Measurements from ENCODE around the gene TBC1D22A.

TBC1D22A gene

GRCh38 chr22:46995501-46996360, 233.3 kb downstream of the TBC1D22A start:
- no peak for DNase-seq (ENCODE audit: low spot score)

- no peak for DNase-seq (ENCODE audit: low spot score)
These were observed 234.3 kb downstream of the TBC1D22A start for GRCh38 chr22:46996595-46997310.

- no peak for DNase-seq (ENCODE audit: low spot score)
These were observed 235.0 kb downstream of the TBC1D22A start for GRCh38 chr22:46997311-46997970.

- no peak for DNase-seq (ENCODE audit: low spot score)
These were observed 235.9 kb downstream of the TBC1D22A start for GRCh38 chr22:46998331-46998730.

- no peak for DNase-seq (ENCODE audit: low spot score)
These were observed 237.8 kb downstream of the TBC1D22A start for GRCh38 chr22:47000256-47000655.

GRCh38 chr22:47000888-47001287, 238.4 kb downstream of the TBC1D22A start:
- DNase-seq (ENCODE audit: low spot score): no peak

- DNase-seq (ENCODE audit: low spot score): no peak
These were observed 238.8 kb downstream of the TBC1D22A start for GRCh38 chr22:47001288-47001687.

GRCh38 chr22:47002692-47003091, 240.2 kb downstream of the TBC1D22A start:
- DNase-seq (ENCODE audit: low spot score): no peak

- DNase-seq (ENCODE audit: low spot score): no peak
These were observed 243.3 kb downstream of the TBC1D22A start for GRCh38 chr22:47005506-47006408.

GRCh38 chr22:47006433-47006832, 244.0 kb downstream of the TBC1D22A start:
- DNase-seq (ENCODE audit: low spot score): no peak

- DNase-seq (ENCODE audit: low spot score): no peak
These were observed 244.4 kb downstream of the TBC1D22A start for GRCh38 chr22:47006869-47007268.

- no peak for DNase-seq (ENCODE audit: low spot score)
These were observed 245.0 kb downstream of the TBC1D22A start for GRCh38 chr22:47007496-47007895.

- DNase-seq (ENCODE audit: low spot score): no peak
These were observed 245.9 kb downstream of the TBC1D22A start for GRCh38 chr22:47008208-47008885.

GRCh38 chr22:47009304-47010101, 247.1 kb downstream of the TBC1D22A start:
- no peak for DNase-seq (ENCODE audit: low spot score)

- DNase-seq (ENCODE audit: low spot score): no peak
These were observed 247.8 kb downstream of the TBC1D22A start for GRCh38 chr22:47010211-47010610.

GRCh38 chr22:47011131-47011858, 248.8 kb downstream of the TBC1D22A start:
- DNase-seq (ENCODE audit: low spot score): no peak

GRCh38 chr22:47011859-47012258, 249.4 kb downstream of the TBC1D22A start:
- no peak for DNase-seq (ENCODE audit: low spot score)

GRCh38 chr22:47012589-47013370, 250.3 kb downstream of the TBC1D22A start:
- DNase-seq (ENCODE audit: low spot score): no peak

All from CD4-positive, alpha-beta T cell treated with Interleukin-2 at 100 ng/mL for 4 hours (primary cell).